ENCODE results near the gene MATCAP1.

MATCAP1 gene

GRCh38 chr16:67155295-67156142 lies 28.2 kb downstream of the MATCAP1 start:
- peak; percentile 69 for DNase-seq

- DNase-seq: no peak
Observed at GRCh38 chr16:67154578-67155294, 29.0 kb downstream of the MATCAP1 start.

GRCh38 chr16:67151431-67152097 lies 32.2 kb downstream of the MATCAP1 start:
- DNase-seq: no peak

GRCh38 chr16:67150833-67151396 lies 32.8 kb downstream of the MATCAP1 start, which contains the start of gene B3GNT9:
B3GNT9 (minus strand) TSS chr16:67150998; CDS start chr16:67150485, 513 bp downstream.
- peak; percentile 58 for DNase-seq

- peak; percentile 39 for DNase-seq
Observed at GRCh38 chr16:67150047-67150832, 33.5 kb downstream of the MATCAP1 start.

- no peak for DNase-seq
Observed at GRCh38 chr16:67149276-67150046, 34.3 kb downstream of the MATCAP1 start.

- no peak for DNase-seq
Observed at GRCh38 chr16:67148656-67149275, 35.0 kb downstream of the MATCAP1 start.

GRCh38 chr16:67148221-67148620 lies 35.5 kb downstream of the MATCAP1 start:
- no peak for DNase-seq

- no peak for DNase-seq
Observed at GRCh38 chr16:67147437-67148140, 36.2 kb downstream of the MATCAP1 start.

- DNase-seq: no peak
Observed at GRCh38 chr16:67146523-67147357, 37.0 kb downstream of the MATCAP1 start.

- no peak for DNase-seq
Observed at GRCh38 chr16:67145746-67146145, 38.0 kb downstream of the MATCAP1 start.

GRCh38 chr16:67144943-67145342 lies 38.8 kb downstream of the MATCAP1 start:
- no peak for DNase-seq

- DNase-seq: no peak
Observed at GRCh38 chr16:67142342-67142741, 41.4 kb downstream of the MATCAP1 start.

GRCh38 chr16:67141391-67141790 lies 42.4 kb downstream of the MATCAP1 start:
- no peak for DNase-seq

GRCh38 chr16:67137605-67138004 lies 46.2 kb downstream of the MATCAP1 start:
- no peak for DNase-seq

- DNase-seq: no peak
Observed at GRCh38 chr16:67129422-67129821, 54.3 kb downstream of the MATCAP1 start.

- DNase-seq: no peak
Observed at GRCh38 chr16:67128887-67129286, 54.9 kb downstream of the MATCAP1 start.

- DNase-seq: no peak
Observed at GRCh38 chr16:67128417-67128816, 55.3 kb downstream of the MATCAP1 start.

Measured in NCI-H345 (cell line).